Measurements from ENCODE around the gene RMRP.

The RMRP gene

DNA sequence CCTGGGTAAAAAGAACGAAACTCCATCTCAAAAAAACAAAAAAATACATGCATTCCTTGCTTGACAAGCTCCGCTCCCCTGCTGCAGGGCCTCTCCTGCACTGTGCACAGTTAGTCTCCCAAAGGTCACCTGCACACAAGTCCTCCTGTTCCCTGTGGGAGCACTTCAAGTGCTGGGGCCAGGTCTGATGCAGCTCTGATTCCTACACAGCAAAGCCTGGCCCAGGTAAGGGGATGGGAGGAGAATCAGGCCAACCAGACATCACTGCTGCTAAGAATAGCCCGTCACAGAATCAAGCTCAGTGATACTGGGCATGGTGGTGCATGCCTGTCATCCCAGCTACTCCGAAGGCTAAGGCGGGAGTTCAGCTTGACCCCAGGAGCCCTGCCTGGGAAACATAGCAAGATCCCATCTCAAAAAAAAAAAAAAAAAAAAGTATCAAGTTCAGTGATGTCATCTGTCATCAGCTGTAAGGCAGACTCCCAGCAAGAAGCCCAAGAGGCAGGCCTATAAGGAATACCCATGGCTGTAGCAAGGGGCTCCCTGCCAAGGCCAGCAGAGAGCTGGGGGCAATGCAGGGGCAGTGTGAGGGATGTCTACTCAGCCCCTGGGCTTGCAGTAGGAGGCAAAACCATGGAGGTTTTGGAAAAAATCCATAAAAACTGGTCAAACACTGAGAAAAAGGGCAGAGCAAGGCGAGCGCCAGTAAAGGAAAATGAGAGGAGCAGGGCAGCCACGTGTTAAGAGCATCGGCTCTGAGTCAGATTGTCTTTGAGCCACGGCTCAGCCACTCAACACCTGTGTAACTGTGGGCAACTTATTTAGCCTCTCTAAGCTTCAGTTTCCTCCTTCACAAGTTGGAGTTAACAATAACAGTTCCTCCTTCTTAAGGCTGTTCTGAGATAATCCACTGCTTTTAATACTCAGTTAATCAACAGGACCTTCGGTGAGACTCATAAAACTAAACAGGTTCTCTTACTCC is 28.7 kb upstream of the RMRP start:
- no peak for DNase-seq (ENCODE audit: low read depth)

DNA sequence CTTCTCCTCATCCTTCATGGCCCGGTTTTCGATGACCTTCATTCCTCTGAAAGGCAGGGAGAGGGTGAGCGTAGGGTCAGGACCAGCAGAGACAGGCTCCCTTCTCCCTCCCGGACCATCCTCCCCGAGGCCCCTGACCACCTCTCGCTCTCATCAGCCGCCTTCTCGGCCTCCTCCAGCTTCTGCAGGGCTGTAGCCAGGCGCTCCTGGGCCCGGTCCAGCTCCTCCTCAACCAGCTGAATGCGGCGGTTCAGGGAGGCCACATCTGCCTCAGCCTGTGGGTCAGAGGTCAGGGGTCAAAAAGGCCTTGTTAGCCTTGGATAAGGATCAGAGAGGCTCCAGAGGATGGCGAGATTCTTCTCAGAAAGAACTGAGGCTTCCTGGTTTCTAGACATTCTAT is 27.7 kb upstream of the RMRP start:
- no peak for DNase-seq (ENCODE audit: low read depth)

DNA sequence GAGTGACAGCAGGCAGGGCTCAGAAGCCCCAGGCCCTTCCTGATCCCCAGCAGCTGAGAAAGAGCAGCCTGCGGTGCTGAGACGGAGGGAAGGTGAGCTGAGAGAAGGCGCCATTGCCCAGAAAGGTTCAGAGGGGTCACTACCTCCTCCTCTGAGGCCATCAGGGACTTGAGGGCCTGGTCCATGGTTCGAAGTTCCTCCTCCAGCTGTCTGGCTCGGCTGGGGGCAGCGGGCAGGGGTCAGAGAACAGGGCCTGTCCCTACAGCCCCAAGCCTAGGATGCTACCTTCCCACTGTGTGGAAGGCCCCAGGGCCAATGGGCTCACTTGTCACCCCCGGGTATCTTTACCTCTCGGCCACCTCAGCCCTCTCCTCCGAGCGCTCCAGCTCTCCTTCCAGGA is 27.1 kb upstream of the RMRP start:
- no peak for DNase-seq (ENCODE audit: low read depth)

DNA sequence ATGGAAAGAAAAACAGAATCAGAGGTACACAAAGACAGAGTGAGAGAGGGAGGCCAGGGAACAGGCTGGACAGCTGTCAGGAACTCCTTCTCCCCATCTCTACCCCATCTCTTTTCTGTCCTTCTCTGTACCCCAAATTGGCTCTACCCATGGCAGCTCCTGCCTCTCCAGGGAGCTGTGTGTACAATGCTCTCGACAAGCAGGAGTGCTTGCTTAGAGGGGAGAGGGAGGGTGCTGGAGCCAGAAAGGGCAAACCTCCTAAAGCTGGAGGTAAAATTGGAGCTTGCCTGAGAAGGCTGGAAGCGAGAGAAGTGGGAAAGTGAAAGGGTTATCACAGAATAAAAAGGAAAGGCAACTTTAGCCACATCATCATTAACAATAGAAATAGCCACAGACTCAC is 25.5 kb upstream of the RMRP start:
- DNase-seq (ENCODE audit: low read depth): no peak

DNA sequence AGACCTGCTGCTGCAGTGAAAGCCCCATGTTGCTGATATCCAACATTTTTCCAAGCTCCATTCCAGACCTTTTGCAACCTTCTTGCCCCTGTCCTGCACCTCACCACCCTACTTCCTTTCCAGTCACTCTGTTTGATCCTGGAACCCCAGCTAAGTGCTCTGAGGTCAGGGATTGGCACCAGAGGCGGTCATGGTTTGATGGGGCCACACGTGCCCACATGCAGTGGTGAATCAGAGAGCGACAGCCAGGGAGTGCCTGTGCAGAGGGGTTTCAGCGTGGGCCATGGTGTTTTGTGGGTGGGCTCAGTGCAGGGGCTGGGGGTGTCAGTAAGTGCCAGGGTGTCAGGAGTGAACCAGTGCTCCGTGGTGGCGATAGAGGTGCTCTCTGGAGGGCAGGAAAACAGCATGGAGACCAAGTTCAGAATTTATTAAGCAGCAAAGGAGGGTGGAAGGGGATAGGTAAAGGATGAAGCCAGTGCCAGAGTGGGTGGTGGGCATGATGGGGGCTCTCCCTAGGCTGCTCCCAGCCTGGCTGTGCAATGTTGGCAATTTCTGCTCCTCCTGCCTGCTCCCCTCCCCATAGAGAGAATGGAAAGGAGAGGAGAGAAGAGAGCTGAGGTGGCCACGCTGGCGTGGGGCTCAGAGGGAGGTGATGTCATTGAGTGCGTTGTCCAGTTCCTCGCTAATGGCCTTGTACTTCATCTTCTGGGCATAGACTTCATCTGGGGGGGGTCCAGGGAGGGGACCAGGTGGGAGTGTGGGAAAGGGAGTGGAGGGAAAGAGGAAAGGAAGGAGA is 24.9 kb upstream of the RMRP start:
- no peak for DNase-seq (ENCODE audit: low read depth)

DNA sequence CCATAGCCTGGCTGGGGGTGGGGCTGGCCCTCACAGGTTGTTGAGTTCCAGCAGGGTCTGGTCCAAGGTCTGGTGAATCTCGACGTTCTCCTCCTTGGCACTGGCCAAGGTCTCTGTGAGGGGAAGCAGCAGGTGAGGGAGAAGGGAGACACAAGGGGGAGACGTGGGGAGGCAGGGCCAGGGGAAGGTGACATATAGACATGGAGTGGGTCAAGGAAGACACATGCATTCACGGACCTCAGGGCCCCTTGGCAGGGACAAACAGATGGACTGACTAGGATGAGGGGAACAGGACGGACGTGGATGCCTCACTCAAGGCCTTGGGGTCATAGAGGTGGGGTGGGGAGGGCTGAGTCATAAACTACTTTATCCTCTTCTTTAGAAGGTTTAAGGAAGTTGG is 24.2 kb upstream of the RMRP start:
- DNase-seq (ENCODE audit: low read depth): no peak

DNA sequence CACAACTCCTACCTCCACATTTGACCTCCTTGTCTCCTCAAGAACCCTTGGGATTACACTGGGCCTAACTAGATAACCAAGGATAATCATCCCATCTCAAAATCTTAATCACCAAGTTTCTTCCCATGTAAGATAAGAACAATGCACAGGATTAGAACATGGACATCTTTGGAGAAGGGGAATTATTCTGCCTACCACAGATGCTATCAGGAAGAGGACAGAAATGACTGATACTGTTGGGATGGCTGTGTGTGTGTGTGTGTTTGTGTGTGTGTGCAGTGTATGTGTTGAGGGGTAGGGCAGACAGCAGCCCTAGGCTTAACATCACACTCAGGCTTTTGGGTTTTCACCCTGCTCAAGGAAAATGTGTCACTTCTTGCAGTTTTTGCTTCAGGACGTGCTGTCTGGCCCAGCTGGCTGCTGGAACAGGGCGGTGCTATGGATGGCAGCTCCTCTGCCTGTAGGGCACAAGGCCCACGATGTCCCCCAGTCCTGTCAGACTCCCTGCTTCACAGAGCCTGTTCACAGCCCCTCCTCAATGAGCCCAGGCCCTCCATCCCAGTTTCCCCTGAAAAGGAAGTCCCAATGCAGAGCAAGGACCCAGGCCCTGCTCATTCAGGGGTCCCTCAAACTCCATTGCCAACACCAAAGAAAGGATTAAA is 23.7 kb upstream of the RMRP start:
- DNase-seq (ENCODE audit: low read depth): no peak

DNA sequence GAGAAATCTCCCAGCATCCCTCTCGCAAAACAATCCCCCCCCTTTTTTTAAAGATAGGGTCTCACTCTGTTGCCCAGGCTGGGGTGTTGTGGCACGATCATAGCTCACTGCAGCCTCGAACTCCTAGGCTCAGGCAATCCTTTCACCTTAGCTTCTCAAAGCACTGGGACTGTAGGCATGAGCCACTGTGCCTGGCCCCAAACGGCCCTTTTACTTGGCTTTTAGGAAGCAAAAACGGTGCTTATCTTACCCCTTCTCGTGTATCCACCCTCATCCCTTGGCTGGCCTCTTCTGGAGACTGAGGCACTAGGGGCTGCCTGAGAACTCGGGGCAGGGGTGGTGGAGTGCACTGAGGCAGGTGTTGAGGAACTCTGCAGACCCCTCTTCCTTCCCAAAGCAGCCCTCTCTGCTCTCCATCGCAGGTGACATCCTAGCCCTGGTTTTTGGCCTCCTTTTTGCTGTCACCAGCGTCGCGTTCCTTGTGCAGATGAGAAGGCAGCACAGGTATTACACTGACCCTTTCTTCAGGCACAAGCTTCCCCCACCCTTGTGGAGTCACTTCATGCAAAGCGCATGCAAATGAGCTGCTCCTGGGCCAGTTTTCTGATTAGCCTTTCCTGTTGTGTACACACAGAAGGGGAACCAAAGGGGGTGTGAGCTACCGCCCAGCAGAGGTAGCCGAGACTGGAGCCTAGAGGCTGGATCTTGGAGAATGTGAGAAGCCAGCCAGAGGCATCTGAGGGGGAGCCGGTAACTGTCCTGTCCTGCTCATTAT is 22.7 kb upstream of the RMRP start:
- DNase-seq (ENCODE audit: low read depth): no peak

DNA sequence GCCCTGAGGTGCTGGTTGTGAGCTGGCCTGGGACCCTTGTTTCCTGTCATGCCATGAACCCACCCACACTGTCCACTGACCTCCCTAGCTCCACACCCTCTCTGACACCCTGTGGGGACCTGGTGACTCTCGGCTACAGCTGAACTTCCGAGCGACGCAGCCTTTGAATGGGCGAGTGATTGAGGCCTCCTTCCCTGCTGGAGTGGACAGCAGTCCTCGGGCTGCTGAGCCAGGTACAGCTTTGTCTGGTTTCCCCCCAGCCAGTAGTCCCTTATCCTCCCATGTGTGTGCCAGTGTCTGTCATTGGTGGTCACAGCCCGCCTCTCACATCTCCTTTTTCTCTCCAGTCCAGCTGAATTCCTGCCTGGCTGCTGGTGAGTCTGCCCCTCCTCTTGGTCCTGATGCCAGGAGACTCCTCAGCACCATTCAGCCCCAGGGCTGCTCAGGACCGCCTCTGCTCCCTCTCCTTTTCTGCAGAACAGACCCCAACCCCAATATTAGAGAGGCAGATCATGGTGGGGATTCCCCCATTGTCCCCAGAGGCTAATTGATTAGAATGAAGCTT is 22.0 kb upstream of the RMRP start:
- no peak for DNase-seq (ENCODE audit: low read depth)

DNA sequence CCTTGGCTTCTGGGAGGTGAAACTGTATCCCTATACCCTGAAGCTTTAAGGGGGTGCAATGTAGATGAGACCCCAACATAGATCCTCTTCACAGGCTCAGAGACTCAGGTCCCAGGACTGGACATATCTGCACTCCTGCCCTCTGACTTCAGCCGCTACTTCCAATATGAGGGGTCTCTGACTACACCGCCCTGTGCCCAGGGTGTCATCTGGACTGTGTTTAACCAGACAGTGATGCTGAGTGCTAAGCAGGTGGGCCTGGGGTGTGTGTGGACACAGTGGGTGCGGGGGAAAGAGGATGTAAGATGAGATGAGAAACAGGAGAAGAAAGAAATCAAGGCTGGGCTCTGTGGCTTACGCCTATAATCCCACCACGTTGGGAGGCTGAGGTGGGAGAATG is 21.3 kb upstream of the RMRP start:
- DNase-seq (ENCODE audit: low read depth): no peak

DNA sequence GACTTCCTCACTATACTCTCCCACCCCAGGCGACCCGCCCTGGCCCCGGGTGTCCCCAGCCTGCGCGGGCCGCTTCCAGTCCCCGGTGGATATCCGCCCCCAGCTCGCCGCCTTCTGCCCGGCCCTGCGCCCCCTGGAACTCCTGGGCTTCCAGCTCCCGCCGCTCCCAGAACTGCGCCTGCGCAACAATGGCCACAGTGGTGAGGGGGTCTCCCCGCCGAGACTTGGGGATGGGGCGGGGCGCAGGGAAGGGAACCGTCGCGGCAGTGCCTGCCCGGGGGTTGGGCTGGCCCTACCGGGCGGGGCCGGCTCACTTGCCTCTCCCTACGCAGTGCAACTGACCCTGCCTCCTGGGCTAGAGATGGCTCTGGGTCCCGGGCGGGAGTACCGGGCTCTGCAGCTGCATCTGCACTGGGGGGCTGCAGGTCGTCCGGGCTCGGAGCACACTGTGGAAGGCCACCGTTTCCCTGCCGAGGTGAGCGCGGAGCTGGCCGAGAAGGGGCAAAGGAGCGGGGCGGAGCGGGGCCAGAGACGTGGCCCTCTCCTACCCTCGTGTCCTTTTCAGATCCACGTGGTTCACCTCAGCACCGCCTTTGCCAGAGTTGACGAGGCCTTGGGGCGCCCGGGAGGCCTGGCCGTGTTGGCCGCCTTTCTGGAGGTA is 18.0 kb upstream of the RMRP start:
- DNase-seq (ENCODE audit: low read depth): no peak

DNA sequence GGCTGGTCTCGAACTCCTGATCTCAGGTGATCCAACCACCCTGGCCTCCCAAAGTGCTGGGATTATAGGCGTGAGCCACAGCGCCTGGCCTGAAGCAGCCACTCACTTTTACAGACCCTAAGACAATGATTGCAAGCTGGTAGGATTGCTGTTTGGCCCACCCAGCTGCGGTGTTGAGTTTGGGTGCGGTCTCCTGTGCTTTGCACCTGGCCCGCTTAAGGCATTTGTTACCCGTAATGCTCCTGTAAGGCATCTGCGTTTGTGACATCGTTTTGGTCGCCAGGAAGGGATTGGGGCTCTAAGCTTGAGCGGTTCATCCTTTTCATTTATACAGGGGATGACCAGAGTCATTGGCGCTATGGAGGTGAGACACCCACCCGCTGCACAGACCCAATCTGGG is 17.4 kb upstream of the RMRP start:
- no peak for DNase-seq (ENCODE audit: low read depth)

DNA sequence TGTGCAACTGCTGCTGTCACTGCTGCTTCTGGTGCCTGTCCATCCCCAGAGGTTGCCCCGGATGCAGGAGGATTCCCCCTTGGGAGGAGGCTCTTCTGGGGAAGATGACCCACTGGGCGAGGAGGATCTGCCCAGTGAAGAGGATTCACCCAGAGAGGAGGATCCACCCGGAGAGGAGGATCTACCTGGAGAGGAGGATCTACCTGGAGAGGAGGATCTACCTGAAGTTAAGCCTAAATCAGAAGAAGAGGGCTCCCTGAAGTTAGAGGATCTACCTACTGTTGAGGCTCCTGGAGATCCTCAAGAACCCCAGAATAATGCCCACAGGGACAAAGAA is 16.2 kb upstream of the RMRP start:
- no peak for DNase-seq (ENCODE audit: low read depth)

DNA sequence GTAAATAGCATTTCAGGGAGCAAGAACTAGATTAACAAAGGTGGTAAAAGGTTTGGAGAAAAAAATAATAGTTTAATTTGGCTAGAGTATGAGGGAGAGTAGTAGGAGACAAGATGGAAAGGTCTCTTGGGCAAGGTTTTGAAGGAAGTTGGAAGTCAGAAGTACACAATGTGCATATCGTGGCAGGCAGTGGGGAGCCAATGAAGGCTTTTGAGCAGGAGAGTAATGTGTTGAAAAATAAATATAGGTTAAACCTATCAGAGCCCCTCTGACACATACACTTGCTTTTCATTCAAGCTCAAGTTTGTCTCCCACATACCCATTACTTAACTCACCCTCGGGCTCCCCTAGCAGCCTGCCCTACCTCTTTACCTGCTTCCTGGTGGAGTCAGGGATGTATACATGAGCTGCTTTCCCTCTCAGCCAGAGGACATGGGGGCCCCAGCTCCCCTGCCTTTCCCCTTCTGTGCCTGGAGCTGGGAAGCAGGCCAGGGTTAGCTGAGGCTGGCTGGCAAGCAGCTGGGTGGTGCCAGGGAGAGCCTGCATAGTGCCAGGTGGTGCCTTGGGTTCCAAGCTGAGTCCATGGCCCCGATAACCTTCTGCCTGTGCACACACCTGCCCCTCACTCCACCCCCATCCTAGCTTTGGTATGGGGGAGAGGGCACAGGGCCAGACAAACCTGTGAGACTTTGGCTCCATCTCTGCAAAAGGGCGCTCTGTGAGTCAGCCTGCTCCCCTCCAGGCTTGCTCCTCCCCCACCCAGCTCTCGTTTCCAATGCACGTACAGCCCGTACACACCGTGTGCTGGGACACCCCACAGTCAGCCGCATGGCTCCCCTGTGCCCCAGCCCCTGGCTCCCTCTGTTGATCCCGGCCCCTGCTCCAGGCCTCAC is 15.6 kb upstream of the RMRP start, which contains the start of gene CA9:
Gene CA9, plus strand, starts transcription at position 797 of the 893 bp plus-strand sequence. Its CDS starts 32 bp downstream, at position 829.
- no peak for DNase-seq (ENCODE audit: low read depth)

DNA sequence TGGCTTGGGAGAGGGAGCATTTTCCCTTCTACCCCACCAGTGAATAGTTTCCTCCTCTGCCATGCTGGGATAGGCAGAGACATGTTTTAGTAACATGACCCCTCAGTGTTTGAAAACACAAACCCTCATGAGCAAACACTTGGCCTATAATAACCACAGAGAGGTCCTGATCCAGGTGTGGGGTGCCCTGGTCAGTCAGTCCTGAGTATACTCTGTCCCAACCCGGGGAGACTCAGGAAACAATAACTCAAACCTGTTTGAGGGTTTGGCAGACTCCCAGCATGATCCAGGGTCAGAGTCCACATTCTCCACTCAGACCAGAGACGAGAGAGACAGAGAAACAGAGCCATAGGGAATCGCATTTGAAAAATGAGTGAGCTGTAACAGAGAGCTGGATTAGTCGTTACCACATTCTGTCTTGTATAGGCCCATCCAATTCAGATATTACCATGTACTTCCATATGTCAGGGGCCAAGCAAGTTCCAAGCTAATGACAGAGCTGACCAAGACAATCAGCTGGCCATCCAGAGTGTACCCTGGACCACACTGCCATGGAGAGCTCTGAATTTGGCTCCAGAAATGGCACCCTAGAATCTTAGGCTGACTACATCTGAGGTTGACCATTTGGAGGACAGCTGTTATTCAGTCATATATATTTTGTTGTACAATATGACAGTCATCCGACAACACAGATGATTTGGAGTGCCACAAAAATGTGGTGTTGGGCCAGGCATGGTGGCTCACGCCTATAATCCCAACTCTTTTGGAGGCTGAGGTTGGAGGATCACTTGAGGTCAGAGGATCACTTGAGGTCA is 11.7 kb upstream of the RMRP start:
- DNase-seq (ENCODE audit: low read depth): no peak

DNA sequence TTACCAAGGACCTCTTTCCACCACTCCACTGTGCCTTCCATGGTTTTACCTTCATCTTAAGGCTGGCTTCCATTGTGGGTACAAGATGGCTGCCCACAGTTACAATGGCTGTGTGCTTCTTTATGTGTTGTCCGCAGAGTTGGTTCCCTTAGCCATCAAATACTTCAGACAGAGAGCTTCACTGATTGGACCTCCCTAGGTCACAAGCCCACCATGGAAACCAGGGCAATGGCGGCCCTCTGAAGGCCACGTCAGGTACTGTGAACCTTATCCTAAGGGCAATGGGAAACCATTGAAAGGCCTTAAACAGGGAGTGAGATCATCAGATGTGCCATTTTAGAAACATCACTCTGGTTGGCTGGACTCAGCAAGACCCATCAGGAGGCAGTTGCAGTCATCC is 10.1 kb upstream of the RMRP start:
- no peak for DNase-seq (ENCODE audit: low read depth)

DNA sequence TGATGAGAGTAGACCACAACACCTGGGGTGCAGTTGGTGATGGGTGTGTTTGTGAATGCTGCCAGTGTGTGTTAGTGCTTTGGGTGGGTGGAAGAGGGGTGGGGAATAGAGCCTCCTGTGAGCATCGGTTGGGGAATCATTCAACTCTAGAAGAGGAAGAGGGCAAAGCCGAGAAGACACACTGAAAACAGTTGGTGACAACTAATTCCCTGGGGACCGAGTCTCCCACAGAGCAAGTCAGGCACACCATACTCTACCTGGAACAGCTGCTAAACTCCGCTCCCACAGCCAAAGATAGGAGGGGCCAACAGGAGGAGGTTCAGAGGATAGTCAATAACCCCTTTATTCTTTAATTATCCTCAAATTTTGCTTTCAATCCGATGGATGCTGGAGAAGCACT is 8.7 kb upstream of the RMRP start:
- no peak for DNase-seq (ENCODE audit: low read depth)

DNA sequence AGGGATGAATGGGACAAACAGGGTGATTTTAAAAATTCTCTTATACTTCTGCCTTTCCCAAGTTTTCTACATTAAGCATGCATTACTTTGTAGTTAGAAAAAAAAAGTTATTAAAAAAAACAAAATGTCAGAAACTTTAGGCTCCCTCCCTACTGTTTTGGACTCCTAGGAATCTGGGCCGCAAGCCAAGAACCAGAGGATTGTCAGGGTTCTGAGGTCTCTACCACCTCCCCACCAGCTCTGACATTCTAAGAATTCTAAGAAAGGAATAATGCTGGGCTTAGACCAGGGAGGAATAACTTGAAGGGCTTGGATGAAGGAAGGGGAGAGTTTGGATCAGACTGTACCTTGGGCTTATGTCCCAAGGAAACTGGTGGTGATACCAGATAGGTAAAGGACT is 8.2 kb upstream of the RMRP start:
- DNase-seq (ENCODE audit: low read depth): no peak

DNA sequence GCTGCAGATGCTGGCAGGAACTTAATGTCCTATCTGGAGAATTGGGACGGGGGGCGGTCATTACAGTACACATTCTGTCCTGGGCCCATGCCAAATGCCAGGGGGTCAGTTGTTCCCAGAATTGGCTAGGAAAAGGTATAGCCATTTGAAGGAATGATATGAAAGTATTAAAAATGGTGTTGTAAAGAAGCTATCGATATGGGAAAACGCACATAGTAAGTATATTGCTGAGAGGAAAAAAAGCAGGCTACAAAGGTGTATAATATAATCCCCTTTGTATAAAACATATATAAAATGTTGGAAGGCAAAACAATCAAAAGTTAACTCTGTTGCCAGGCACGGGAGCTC is 7.6 kb upstream of the RMRP start:
- DNase-seq (ENCODE audit: low read depth): no peak
